ENCODE data around the gene ABCD3.

DNA sequence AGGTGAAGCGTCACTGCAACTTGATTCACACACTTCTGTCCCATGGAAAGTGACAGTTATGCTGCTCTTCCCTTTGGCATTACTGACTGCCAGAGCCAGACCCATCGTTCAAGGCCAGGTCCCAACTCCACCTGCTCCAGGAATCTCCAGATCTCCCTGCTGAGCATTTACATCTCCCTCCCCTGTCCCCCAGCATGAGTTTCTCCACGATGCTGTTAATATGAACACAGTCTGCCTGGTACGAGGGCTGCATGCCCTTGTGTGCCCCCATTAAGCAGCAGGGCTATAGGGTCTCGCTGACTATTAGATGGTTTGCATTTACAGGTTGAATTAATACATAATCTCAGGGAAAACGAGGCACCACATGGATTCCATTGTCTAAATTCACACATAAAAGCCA, 119.1 kb downstream of the ABCD3 start:
- TF ChIP-seq POLR2A (IDR thresholded peaks at IDR 0.05; ENCODE audit: extremely low read depth, insufficient read length) (no peak), MYC (IDR thresholded peaks at IDR 0.05; ENCODE audit: low read depth, low read length) (no peak)
- TF ChIP-seq, protein P1, sequence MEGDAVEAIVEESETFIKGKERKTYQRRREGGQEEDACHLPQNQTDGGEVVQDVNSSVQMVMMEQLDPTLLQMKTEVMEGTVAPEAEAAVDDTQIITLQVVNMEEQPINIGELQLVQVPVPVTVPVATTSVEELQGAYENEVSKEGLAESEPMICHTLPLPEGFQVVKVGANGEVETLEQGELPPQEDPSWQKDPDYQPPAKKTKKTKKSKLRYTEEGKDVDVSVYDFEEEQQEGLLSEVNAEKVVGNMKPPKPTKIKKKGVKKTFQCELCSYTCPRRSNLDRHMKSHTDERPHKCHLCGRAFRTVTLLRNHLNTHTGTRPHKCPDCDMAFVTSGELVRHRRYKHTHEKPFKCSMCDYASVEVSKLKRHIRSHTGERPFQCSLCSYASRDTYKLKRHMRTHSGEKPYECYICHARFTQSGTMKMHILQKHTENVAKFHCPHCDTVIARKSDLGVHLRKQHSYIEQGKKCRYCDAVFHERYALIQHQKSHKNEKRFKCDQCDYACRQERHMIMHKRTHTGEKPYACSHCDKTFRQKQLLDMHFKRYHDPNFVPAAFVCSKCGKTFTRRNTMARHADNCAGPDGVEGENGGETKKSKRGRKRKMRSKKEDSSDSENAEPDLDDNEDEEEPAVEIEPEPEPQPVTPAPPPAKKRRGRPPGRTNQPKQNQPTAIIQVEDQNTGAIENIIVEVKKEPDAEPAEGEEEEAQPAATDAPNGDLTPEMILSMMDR (IDR thresholded peaks at IDR 0.05; ENCODE audit: low read depth, low read length) = no peak
- TF ChIP-seq, protein P2, sequence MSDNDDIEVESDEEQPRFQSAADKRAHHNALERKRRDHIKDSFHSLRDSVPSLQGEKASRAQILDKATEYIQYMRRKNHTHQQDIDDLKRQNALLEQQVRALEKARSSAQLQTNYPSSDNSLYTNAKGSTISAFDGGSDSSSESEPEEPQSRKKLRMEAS (IDR thresholded peaks at IDR 0.05; ENCODE audit: low read depth, low read length) = no peak
